ENCODE data around the gene AQP3.

Gene AQP3

GRCh38 chr9:33468215-33468730 is 20.9 kb upstream of the AQP3 start:
- Histone ChIP-seq H3K4me3 (no peak overlapping the region), H3K27ac (no peak overlapping the region)
- TF ChIP-seq, protein P1, sequence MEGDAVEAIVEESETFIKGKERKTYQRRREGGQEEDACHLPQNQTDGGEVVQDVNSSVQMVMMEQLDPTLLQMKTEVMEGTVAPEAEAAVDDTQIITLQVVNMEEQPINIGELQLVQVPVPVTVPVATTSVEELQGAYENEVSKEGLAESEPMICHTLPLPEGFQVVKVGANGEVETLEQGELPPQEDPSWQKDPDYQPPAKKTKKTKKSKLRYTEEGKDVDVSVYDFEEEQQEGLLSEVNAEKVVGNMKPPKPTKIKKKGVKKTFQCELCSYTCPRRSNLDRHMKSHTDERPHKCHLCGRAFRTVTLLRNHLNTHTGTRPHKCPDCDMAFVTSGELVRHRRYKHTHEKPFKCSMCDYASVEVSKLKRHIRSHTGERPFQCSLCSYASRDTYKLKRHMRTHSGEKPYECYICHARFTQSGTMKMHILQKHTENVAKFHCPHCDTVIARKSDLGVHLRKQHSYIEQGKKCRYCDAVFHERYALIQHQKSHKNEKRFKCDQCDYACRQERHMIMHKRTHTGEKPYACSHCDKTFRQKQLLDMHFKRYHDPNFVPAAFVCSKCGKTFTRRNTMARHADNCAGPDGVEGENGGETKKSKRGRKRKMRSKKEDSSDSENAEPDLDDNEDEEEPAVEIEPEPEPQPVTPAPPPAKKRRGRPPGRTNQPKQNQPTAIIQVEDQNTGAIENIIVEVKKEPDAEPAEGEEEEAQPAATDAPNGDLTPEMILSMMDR (IDR thresholded peaks at IDR 0.05) = no peak
- DNase-seq (ENCODE audit: low spot score) = no peak

DNA sequence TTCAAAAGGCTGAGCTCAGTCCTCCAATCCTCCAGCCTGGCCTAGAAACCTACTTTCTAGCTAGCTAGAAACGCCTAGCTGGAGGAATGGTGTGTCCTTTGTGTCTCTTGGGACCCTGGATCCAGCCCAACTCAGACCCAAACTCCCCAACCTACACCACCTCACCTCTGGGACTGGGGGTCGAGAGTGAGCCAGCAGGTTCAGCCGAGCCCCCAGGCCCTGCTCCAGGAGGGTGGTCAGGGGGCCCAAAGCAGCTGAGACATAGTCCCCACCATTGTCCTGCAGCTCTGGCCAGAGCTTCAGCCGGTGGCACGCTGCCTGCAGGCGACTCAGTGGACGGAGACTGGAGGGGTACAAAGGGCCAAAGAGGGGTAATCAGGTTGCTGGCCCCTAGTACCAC is 20.1 kb upstream of the AQP3 start:
- TF ChIP-seq, protein P1 (IDR thresholded peaks at IDR 0.05) = no peak
- DNase-seq (ENCODE audit: low spot score) = no peak
- no peak overlapping the region for H3K27ac ChIP-seq
- no peak overlapping the region for H3K4me3 ChIP-seq

GRCh38 chr9:33466565-33467495 is 19.4 kb upstream of the AQP3 start:
- TF ChIP-seq, protein P1 (IDR thresholded peaks at IDR 0.05) = peak; percentile 89
- no peak for DNase-seq (ENCODE audit: low spot score)
- Histone ChIP-seq H3K27ac (no peak overlapping the region), H3K4me3 (no peak overlapping the region)

DNA sequence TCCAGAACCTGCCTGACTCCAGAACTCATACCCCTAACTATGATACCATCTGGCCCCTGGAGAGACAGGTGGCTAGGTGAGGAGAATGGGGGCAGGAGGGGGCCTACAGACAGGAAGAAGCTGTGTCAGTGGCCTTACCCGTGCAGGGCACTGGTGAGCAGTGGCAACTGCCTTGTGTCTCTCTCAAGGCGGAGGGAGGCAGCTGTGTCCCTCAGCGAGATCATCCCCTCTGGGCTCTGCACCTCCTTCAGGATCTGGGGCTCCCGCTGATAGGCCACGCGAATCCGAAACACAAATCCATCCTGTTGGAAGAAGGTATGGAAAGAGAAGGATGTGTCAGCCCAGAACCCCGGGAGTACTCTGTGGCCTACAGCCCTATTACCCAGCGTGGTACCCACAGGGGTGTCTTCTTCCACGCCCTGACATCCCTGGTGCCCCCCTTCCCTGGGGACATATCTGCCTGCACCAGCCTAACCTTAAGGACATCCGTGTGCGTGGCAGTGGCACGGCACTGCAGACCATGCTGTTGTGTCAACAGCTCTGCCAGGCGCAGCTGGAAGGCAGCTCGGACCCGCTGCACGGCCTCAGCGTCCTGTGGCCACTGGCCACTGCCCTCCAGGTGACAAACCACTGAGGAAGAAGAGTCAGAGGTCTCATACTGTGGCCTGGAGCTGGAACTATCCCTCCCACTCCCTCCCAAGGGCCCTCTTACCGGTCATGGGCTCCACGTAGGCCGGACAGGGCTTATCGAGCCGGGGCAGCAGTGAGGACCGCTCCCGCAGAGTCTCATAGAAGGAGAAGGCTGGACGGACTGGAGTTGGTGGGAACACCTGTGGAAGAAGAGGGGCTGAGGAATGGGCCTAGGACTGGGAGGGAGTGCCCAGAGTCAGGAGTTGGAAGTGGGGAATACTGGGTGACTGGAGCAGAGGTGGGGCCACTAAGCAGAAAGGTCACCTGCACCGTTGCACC is 18.5 kb upstream of the AQP3 start:
- no peak for DNase-seq (ENCODE audit: low spot score)
- TF ChIP-seq, protein P1 (IDR thresholded peaks at IDR 0.05) = no peak

DNA sequence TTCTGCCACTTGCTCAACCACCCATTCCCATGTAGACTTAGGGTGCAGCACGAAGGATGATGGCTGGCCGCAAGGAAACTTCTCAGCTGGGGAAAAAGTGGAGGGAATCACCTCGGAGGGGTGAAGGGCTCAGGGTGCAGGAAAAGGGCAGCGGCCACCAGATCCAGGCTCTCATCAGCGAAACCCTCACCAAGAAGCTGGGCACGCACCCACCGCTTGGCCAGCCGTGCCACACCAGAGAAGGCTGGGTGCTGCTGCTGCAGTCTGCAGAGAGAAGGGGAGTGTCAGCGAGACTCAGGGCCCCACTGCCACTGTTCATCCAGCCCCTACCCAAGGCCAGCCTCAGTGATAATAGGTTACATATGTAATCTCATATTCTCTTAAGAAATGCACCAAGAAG is 17.7 kb upstream of the AQP3 start:
- TF ChIP-seq, protein P1 (IDR thresholded peaks at IDR 0.05) = no peak
- no peak overlapping the region for H3K27ac ChIP-seq
- no peak for DNase-seq (ENCODE audit: low spot score)
- H3K4me3 ChIP-seq = no peak overlapping the region

More for the DNA sequence above, 18.5 kb upstream of the AQP3 start:
- Histone ChIP-seq H3K27ac (no peak overlapping the region), H3K4me3 (no peak overlapping the region)

DNA sequence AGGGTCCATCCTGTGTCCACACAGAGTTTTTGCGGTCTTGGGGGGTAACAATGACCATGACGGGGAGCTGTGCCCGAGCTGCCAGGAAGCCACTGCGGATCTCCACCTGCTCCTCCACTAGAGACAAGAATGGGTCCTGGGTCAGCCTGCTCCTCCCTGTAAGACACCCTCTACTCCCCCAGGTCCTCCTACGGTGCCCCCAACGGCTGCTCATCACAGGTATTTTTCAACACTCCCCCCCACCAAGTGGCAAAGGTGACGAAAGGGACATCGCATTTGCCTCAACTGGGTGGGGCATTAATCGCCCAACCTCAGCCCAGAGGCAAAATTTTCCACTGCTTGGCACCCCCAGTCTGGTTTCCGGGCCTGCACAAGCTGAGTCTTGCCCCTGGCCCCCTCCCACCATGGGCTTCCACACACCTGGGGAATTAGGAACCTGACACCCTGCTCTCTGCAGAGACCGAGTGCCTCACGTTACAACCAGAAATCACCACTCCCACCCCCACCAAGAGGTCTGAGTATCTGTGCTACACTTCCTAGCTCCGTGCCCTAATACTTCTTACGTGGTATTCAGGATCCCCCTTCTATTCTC is 16.7 kb upstream of the AQP3 start:
- Histone ChIP-seq H3K4me3 (no peak overlapping the region), H3K27ac (no peak overlapping the region)
- TF ChIP-seq, protein P1 (IDR thresholded peaks at IDR 0.05) = no peak
- DNase-seq (ENCODE audit: low spot score) = no peak

Data from coronary artery (tissue), 2 donors.